Muscle layer of duodenum (tissue), 2 donors: ENCODE measurements around the gene ZNF329.

Experiments used
- H3K27ac ChIP-seq: one replicate; pipeline ENCODE4 v1.7.0; 2013; ENCODE audit warnings: mild to moderate bottlenecking, low read length
- H3K27me3 ChIP-seq: one replicate; pipeline ENCODE4 v1.7.0; 2013; ENCODE audit warnings: low read depth, mild to moderate bottlenecking, control low read depth, low read length
- H3K36me3 ChIP-seq, 2 donors: one replicate each; pipeline ENCODE4 v1.7.0; 2013; ENCODE audit warnings: low read length in 2 of 2, control low read depth in 1 of 2, mild to moderate bottlenecking in 1 of 2; ENCODE audit not compliant: insufficient read depth in 2 of 2, control insufficient read depth in 1 of 2
- H3K4me1 ChIP-seq, 2 donors: one replicate each; pipeline ENCODE4 v1.7.0; 2013; ENCODE audit warnings: low read length in 2 of 2, mild to moderate bottlenecking in 2 of 2, control low read depth in 1 of 2, moderate library complexity in 1 of 2; ENCODE audit not compliant: insufficient read depth in 2 of 2, control insufficient read depth in 1 of 2
- H3K4me3 ChIP-seq, 2 donors: one replicate each; pipeline ENCODE4 v1.7.0; 2013; ENCODE audit warnings: low read length in 2 of 2, low read depth in 1 of 2, mild to moderate bottlenecking in 1 of 2
- H3K9me3 ChIP-seq, 2 donors: one replicate each; pipeline ENCODE4 v1.7.0; 2013; ENCODE audit warnings: low read length in 2 of 2, control low read depth in 1 of 2, mild to moderate bottlenecking in 1 of 2; ENCODE audit not compliant: control insufficient read depth in 1 of 2
- donor health status: healthy.

ZNF329 gene

GRCh38 chr19:58089846-58090245 lies 60.7 kb downstream of the ZNF329 start:
- peak overlapping the region in 1 of 2 donors; percentile 27 for H3K4me3 ChIP-seq
- H3K4me1 ChIP-seq: no peaks in the 10 kb centered on the region
- H3K36me3 ChIP-seq: peaks cover 11 to 59% of the 10 kb centered on the region in 2 donors
- peaks cover 0 to 38% of the 10 kb centered on the region in 2 donors for H3K9me3 ChIP-seq
- H3K27me3 ChIP-seq: no peaks in the 10 kb centered on the region
- H3K27ac ChIP-seq: no peak overlapping the region

- H3K27me3 ChIP-seq: no peaks in the 10 kb centered on the region
- no peak overlapping the region for H3K27ac ChIP-seq
- H3K36me3 ChIP-seq: peaks cover 11 to 71% of the 10 kb centered on the region in 2 donors
- H3K9me3 ChIP-seq: peaks cover 0 to 46% of the 10 kb centered on the region in 2 donors
- no peak overlapping the region for H3K4me3 ChIP-seq
- no peaks in the 10 kb centered on the region for H3K4me1 ChIP-seq
Measured at GRCh38 chr19:58088521-58089052, 62.0 kb downstream of the ZNF329 start.

- Histone ChIP-seq H3K4me3 (peak overlapping the region in 1 of 2 donors; percentile 35), H3K27me3 (no peaks in the 10 kb centered on the region), H3K36me3 (peaks cover 9 to 75% of the 10 kb centered on the region in 2 donors), H3K9me3 (peaks cover 0 to 45% of the 10 kb centered on the region in 2 donors), H3K27ac (no peak overlapping the region), H3K4me1 (no peaks in the 10 kb centered on the region)
Measured at GRCh38 chr19:58086825-58087710, 63.5 kb downstream of the ZNF329 start.

- Histone ChIP-seq H3K9me3 (peaks cover 0 to 58% of the 10 kb centered on the region in 2 donors), H3K4me3 (peak overlapping the region in 1 of 2 donors; percentile 35), H3K27me3 (no peaks in the 10 kb centered on the region), H3K27ac (no peak overlapping the region), H3K4me1 (no peaks in the 10 kb centered on the region), H3K36me3 (peaks cover 9 to 69% of the 10 kb centered on the region in 2 donors)
Measured at GRCh38 chr19:58085348-58085875, 65.2 kb downstream of the ZNF329 start.

- peak overlapping the region in 1 of 2 donors; percentile 35 for H3K4me3 ChIP-seq
- H3K27ac ChIP-seq: no peak overlapping the region
- no peaks in the 10 kb centered on the region for H3K27me3 ChIP-seq
- H3K36me3 ChIP-seq: peaks cover 9 to 63% of the 10 kb centered on the region in 2 donors
- H3K4me1 ChIP-seq: no peaks in the 10 kb centered on the region
- H3K9me3 ChIP-seq: peaks cover 0 to 64% of the 10 kb centered on the region in 2 donors
Measured at GRCh38 chr19:58084596-58085347, 65.8 kb downstream of the ZNF329 start.

- no peaks in the 10 kb centered on the region for H3K27me3 ChIP-seq
- H3K9me3 ChIP-seq: peaks cover 0 to 69% of the 10 kb centered on the region in 2 donors
- no peak overlapping the region for H3K27ac ChIP-seq
- H3K36me3 ChIP-seq: peaks cover 9 to 52% of the 10 kb centered on the region in 2 donors
- H3K4me3 ChIP-seq: peak overlapping the region; percentile 7 to 35
- H3K4me1 ChIP-seq: no peaks in the 10 kb centered on the region
Measured at GRCh38 chr19:58083021-58083420, 67.6 kb downstream of the ZNF329 start.

- H3K27ac ChIP-seq: no peak overlapping the region
- peaks cover 9 to 65% of the 10 kb centered on the region in 2 donors for H3K9me3 ChIP-seq
- peak overlapping the region in 1 of 2 donors; percentile 50 for H3K4me3 ChIP-seq
- H3K27me3 ChIP-seq: no peaks in the 10 kb centered on the region
- peaks cover 0 to 19% of the 10 kb centered on the region in 2 donors for H3K36me3 ChIP-seq
- H3K4me1 ChIP-seq: no peaks in the 10 kb centered on the region
Measured at GRCh38 chr19:58079792-58080191, 70.8 kb downstream of the ZNF329 start.
